Measurements from ENCODE around the gene CNIH2.
"Not testable (repeated sequence)": the region's sequence is repeated elsewhere in the genome, so short reads cannot be mapped to it uniquely, and the experiment has no call there.

The CNIH2 gene

DNA sequence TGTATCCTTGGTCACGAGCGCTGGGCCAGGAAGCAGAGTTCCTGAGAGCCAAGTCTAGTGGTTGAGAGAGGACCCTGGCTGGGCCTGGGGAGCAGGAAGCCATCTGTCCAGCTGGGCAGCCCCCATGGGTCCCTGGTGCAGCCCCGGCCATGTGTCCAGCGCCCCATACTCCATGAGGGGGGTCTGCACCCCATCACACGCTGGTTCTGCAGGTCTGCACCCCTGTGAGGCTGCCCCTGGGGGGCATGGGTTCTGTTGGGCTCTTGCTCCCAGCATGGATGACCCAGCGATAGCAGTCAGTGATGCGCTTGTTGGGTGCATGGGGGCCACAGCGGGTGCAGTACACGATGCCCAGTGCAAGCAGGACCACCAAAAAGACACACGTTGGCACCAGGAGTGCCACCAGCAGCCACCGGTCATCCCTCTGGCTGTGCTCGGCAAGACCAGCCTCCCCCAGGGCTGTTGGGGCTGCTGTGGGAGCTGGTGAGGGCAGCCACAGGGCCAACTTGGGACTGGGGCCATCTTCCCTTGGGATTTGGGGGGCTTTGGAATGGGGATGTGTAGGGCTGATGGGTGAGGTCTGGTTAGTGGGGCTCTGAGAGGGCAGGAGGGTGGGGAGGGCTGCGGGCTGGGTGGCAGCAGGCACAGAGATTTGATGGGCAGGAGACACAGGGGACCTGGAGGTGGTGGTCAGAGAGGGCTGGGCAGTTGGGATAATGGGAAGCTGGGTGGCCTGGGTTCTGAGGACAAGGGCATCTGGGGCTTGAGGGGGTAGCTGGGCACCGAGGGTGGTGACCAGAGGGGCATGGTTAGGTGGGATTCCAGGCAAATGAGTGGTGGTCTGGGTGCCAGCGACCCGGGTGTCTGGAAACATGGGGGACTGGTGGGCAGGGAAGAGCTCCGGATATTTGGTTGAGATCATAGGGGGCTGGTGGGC lies 36.9 kb downstream of the CNIH2 start:
- no peak for DNase-seq (ENCODE audit: low read depth in 1 of 2, low spot score in 1 of 2)

GRCh38 chr11:66315498-66315885 lies 37.5 kb downstream of the CNIH2 start:
- DNase-seq (ENCODE audit: low read depth in 1 of 2, low spot score in 1 of 2): no peak

DNA sequence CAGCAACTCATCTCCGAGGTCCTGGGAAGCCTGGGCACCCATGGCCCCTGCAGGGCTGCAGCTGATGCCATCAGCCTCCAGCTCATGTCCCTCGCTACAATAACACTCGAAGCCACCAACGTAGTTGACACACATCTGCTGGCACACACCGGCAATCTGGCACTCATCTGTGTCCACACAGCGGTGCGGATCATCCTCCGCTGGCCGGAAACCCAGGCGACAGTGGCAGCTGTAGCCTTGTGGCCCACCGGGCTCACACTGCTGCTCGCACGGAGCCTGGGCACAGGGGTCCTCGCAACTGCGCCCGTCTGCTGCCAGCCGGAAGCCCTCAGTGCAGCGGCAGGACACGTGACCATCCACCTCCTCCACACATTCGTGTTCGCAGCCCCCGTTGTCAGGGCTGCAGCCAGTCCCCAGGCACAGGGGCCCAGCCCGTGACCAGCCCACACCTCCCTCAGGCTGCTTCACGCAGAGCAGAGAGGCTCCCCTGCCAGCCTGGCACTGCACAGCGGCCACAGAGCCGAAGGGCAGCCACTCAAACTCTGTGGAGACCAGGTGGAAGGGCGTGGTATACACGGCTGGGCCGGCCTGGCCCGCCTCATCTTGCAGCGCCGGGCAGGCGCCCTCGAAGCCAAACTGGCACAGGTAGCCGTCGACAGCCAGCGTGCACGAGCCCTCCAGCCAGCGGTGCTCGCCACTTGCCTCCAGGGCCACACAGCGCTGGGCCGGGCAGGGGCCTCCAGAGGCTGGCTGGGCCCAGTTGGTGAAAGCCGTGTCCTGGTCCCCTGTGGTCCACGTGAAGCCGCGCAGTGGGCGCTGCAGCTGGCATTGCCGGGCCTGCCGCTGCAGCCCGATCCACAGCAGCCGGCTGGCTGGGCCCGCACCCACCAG lies 38.2 kb downstream of the CNIH2 start:
- DNase-seq (ENCODE audit: low read depth in 1 of 2, low spot score in 1 of 2): no peak

DNA sequence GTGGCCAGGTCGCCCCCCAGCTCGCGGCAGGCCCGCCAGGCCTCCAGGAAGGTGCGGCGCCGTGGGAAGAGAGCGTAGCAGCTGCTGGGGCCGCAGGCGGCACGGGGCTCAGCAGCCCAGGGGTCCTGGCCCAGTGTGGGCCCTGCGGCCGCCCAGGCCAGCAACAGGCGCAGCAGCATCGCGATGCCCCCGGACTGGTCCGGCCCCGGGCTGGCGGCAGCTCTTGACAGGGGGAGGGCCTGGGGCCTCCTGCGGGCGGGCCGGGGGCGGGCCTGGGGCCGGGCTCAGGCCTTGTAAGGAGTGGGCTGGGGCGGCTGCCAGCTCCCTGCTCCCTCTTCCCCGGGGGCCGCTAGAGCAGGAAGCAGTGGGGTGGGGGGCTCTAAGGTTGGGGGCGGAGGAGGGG lies 38.9 kb downstream of the CNIH2 start, which contains the start of gene CD248:
Gene CD248 (minus strand): TSS at position 196 of the 403 bp plus-strand sequence. CDS start 17 bp downstream, at position 179.
- no peak for DNase-seq (ENCODE audit: low read depth in 1 of 2, low spot score in 1 of 2)

DNA sequence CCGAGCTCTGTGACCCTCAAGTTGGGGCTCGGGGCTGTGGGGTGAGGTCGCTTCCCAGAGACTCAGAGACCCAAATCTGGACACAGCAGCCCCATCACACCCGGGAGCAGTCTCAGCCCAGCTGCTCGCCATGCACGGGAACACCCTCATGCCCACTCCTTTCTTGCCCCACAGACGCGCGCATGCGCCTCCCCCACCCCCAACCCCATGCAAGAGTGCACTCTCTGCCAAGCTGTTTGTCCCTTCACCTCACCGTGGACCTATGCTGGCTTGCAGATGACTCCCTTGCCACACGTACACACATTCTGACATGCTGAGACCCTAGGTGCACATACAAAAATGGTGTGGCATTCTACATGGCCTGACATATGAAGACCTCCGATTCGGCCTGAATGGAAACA lies 39.3 kb downstream of the CNIH2 start:
- no peak for DNase-seq (ENCODE audit: low read depth in 1 of 2, low spot score in 1 of 2)

DNA sequence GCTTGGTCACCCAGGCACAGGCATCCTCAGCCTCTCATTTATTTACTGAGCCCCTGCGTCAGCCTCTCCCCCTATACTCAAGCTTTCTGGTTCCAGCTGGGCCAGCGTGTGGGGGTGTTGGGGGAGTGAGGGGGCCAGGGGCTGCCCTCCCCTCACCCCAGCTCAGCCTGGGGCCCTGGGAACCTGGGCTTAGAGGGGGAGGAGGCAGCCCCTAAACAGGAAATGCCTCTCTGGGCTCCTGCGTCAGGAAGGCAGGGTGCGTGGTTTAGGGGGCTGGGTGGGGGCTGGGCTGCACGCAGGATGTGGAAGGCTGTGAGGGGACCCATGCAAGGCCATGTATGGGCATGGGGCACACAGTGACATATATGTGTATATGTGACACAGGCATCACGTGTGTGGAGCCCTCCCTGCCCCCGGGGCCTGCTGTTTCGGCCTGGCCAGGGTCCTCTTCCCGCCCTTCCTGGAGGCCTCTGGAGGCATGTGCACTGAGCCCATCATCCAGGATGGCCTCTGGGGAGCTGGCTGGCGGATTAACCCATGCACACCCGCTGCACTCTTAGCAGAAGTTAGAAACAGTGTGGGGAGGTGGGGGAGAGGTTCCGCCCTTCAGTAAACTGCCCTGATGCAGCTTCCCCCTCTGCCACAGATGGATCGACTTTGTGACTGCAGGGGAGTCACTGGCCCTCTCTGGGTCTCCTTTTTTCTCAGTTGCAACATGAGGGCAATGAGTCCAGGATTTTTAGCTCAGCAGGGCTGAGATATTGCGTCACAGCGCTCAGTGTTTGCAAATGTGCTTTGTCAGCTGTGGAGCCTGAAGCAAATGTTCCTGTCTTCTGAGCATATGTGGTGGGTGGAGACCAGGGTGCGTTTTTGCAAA lies 40.0 kb downstream of the CNIH2 start:
- no peak for DNase-seq (ENCODE audit: low read depth in 1 of 2, low spot score in 1 of 2)

GRCh38 chr11:66318600-66318970 lies 40.6 kb downstream of the CNIH2 start:
- DNase-seq (ENCODE audit: low read depth in 1 of 2, low spot score in 1 of 2): no peak

DNA sequence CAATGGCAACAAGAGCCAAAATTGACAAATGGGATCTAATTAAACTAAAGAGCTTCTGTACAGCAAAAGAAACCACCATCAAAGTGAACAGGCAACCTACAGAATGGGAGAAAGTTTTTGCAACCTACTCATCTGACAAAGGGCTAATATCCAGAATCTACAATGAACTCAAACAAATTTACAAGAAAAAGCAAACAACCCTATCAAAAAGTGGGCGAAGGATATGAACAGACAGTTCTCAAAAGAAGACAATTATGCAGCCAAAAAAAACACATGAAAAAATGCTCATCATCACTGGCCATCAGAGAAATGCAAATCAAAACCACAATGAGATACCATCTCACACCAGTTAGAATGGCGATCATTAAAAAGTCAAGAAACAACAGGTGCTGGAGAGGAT lies 42.3 kb downstream of the CNIH2 start:
- DNase-seq (ENCODE audit: low read depth in 1 of 2, low spot score in 1 of 2): not testable (repeated sequence)

- not testable (repeated sequence) for DNase-seq (ENCODE audit: low read depth in 1 of 2, low spot score in 1 of 2)
Observed at GRCh38 chr11:66320748-66321147, 42.8 kb downstream of the CNIH2 start.

GRCh38 chr11:66321606-66322005 lies 43.6 kb downstream of the CNIH2 start:
- DNase-seq (ENCODE audit: low read depth in 1 of 2, low spot score in 1 of 2): no peak

DNA sequence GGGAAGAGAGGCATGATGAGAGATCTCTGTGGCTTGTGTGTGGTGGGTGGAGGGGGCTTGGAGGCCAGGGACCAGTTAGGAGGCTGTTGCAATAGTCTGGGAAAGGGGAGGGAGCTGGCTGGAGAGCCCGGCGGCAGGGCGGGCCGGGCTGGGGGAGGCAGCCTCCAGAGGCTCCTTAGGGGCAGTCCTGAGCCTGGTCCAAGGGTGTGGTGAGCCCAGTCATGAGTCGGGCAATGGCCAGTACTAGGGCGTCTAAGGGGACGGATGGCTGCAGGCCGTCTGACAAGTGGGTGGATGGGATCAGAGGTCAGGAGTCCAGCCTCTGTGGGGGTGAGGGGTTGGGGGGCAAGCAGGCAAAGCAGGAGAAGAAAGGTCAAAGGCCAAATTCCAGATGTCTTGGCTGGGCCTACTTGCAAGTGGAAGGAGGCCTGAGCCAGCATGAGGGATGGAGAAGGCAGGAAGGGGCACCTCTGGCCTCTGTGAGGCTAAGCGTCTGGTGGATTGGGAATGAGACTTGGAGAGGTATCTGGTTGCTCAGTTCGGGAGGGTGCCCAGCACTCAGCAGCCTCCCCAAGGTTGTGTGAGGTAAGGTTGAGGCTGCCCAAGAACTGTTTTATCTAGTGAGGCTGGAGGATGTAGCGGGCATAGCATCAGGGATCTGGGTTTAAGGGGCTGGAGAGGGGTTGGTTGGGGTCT lies 44.9 kb downstream of the CNIH2 start:
- no peak for DNase-seq (ENCODE audit: low read depth in 1 of 2, low spot score in 1 of 2)

DNA sequence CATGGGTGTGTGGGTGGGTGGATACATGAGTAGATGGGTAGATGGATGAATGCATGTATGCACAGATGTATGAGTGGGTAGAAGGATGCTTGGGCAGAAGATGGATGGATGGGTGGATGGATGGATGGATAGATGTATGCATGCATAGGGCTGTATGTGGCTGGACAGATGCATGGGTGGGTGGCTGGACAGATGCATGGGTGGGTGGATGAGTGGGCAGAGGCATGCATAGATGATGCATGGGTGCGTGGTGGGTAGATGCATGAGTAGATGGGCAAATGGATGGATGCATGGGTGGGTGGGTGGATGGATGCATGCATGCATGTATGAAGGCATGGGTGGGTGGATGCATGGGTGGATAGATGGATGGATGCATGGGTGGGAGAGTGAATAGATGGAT lies 45.7 kb downstream of the CNIH2 start:
- DNase-seq (ENCODE audit: low read depth in 1 of 2, low spot score in 1 of 2): no peak

- DNase-seq (ENCODE audit: low read depth in 1 of 2, low spot score in 1 of 2): no peak
Observed at GRCh38 chr11:66324664-66325063, 46.7 kb downstream of the CNIH2 start.

DNA sequence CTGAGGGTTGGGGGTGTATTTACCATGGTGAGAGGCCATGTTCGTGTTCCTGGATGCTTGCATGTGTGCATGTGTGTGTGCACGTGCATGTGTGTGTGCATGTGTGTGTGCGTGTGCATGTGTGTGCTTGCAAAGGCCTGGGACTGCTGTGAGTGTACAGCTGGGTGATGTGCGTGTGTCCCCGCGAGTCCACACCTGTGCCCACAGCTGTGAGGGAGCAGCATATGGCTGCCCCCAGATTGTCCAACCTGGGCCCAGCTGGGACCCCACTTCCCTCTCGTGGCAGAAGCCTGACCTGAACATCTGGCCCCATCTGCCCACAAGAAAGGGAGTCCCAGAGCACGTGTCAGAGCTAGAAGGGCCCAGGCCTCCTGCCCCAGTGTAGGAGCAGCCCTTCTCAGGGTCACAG lies 47.3 kb downstream of the CNIH2 start:
- no peak for DNase-seq (ENCODE audit: low read depth in 1 of 2, low spot score in 1 of 2)

DNA sequence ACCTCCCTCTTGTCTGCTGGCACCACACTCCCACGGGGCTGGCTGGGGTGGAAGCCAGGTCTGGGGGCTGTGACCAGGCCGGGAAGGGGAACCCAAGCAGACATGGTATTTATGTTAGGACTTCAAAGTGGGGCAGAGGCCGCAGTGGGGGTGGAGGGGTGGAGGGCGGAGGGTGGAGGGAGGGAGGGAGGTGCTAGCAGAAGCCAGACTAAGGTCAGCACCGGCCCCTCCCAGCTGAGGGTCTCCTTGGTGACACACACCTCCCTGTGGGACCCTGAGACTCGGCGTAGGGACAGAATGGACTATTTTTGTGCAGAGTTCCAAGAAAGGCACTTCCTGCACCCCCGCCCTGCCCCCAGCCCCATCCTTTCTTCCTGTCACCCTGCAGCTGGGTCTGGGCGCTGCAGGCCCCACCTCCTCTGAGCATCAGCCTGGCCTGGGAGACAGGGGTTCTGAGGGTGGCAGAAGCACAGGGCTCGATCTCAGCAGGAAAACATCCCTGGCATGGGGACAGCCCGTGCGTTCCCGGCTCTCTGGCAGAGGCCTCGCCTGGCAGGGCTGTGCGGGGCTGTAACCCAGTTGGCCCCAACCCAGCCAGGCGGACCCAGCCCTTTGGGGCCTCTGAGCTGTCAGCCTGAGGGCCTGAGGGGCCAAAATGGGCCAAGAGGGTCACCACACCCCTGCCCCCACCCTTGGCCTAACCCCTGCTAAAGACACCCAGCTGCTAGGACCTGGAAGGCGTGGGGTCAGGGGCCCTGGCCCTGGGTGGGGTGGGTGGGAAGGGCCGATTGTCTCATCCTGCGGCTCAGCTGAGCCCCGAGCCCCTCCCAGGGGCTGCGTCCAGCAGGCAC lies 48.5 kb downstream of the CNIH2 start:
- no peak for DNase-seq (ENCODE audit: low read depth in 1 of 2, low spot score in 1 of 2)

- DNase-seq (ENCODE audit: low read depth in 1 of 2, low spot score in 1 of 2): no peak
Observed at GRCh38 chr11:66327171-66328030, 49.4 kb downstream of the CNIH2 start.

- DNase-seq (ENCODE audit: low read depth in 1 of 2, low spot score in 1 of 2): no peak
Observed at GRCh38 chr11:66328031-66328301, 50.0 kb downstream of the CNIH2 start.

GRCh38 chr11:66328302-66329144 lies 50.5 kb downstream of the CNIH2 start:
- DNase-seq (ENCODE audit: low read depth in 1 of 2, low spot score in 1 of 2): peak; percentile 68 to 76

Data from stimulated activated CD4-positive, alpha-beta T cell treated with anti-CD3 and anti-CD28 coated beads, Interleukin-15, amount 100 ng/mL, for 1 hour (primary cell).